Measurements from ENCODE around the gene GDPGP1.
A peak's percentile ranks its signal among the peaks of the same experiment; 100 is the strongest.

Gene GDPGP1

DNA sequence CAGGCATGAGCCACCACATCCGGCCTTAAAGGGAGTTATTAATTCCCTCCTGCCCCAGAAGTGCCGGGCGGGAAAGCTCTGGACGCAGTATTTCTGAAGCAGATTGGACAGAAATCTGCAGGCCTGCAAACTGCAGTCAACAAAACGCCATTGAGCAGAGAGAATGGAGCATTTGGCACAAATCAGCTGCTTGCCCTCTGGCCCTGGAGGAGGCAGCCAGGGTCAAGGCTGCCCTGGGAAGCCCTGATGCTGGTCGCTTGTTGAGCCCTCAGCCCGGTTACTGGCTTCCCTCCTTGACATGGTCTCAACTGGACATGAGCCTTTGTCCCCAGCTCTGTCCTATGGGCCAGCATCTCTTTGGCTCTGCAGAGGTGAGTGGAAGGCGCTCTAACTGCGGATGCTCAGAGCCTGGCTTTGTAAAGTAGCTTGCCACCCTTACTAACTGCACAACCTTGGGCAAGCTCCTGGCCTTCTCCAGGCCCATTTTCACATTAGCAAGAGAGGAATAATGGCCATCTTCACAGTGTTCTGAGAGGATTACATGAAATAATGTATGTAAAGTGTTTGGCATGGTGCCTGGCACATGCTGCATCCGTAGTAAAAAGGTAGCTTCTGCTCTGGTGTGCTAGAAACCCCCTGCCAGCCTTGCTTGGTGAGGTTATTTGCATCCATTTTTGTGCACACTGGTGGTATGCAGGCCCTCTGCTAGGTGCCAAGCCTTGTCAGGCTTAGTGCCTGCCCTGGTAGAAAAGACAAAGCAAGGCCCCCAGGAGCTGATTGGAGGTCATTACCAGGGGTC lies 28.8 kb upstream of the GDPGP1 start:
- Histone ChIP-seq H3K27ac (ENCODE audit: low read depth, low read length, poor library complexity, severe bottlenecking) (peak overlapping the region; percentile 73), H3K9ac (ENCODE audit: low read length) (no peak overlapping the region; the same call in 1 of the 2 replicates), H3K4me3 (ENCODE audit: low read depth, low read length, poor library complexity, severe bottlenecking) (no peak overlapping the region), H4K20me1 (ENCODE audit: insufficient read depth, low read length) (no peaks in the 10 kb centered on the region), H3K79me2 (ENCODE audit: insufficient read depth, low read length) (no peaks in the 10 kb centered on the region), H3K27me3 (ENCODE audit: insufficient read depth, low read length) (no peaks in the 10 kb centered on the region), H2AFZ (ENCODE audit: low read length) (no peak overlapping the region), H3K4me1 (ENCODE audit: insufficient read depth, low read length, severe bottlenecking) (peaks cover 68% of the 10 kb centered on the region), H3K4me2 (ENCODE audit: low read length) (peak overlapping the region; percentile 4; the same call in 1 of the 2 replicates), H3F3A (ENCODE audit: insufficient read depth, low read length) (no peaks in the 10 kb centered on the region), H3K9me2 (ENCODE audit: low read depth, low read length) (no peaks in the 10 kb centered on the region), H3K9me3 (ENCODE audit: low read length) (no peaks in the 10 kb centered on the region), H3K36me3 (ENCODE audit: insufficient read depth, low read length) (peaks cover 12% of the 10 kb centered on the region; the same call in 1 of the 2 replicates)
- TF ChIP-seq, protein P1, sequence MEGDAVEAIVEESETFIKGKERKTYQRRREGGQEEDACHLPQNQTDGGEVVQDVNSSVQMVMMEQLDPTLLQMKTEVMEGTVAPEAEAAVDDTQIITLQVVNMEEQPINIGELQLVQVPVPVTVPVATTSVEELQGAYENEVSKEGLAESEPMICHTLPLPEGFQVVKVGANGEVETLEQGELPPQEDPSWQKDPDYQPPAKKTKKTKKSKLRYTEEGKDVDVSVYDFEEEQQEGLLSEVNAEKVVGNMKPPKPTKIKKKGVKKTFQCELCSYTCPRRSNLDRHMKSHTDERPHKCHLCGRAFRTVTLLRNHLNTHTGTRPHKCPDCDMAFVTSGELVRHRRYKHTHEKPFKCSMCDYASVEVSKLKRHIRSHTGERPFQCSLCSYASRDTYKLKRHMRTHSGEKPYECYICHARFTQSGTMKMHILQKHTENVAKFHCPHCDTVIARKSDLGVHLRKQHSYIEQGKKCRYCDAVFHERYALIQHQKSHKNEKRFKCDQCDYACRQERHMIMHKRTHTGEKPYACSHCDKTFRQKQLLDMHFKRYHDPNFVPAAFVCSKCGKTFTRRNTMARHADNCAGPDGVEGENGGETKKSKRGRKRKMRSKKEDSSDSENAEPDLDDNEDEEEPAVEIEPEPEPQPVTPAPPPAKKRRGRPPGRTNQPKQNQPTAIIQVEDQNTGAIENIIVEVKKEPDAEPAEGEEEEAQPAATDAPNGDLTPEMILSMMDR (IDR thresholded peaks at IDR 0.05; ENCODE audit: low read length) = no peak

GRCh38 chr15:90205886-90206285 lies 28.1 kb upstream of the GDPGP1 start:
- Histone ChIP-seq H4K20me1 (ENCODE audit: insufficient read depth, low read length) (no peaks in the 10 kb centered on the region), H3K9me3 (ENCODE audit: low read length) (no peaks in the 10 kb centered on the region), H3K79me2 (ENCODE audit: insufficient read depth, low read length) (no peaks in the 10 kb centered on the region), H3K9ac (ENCODE audit: low read length) (no peak overlapping the region; the same call in 1 of the 2 replicates), H3K27ac (ENCODE audit: low read depth, low read length, poor library complexity, severe bottlenecking) (peak overlapping the region; percentile 73), H3K36me3 (ENCODE audit: insufficient read depth, low read length) (peaks cover 12% of the 10 kb centered on the region; the same call in 1 of the 2 replicates), H3K4me1 (ENCODE audit: insufficient read depth, low read length, severe bottlenecking) (peaks cover 65% of the 10 kb centered on the region), H3K27me3 (ENCODE audit: insufficient read depth, low read length) (no peaks in the 10 kb centered on the region), H3K4me3 (ENCODE audit: low read depth, low read length, poor library complexity, severe bottlenecking) (no peak overlapping the region), H3K9me2 (ENCODE audit: low read depth, low read length) (no peaks in the 10 kb centered on the region), H3K4me2 (ENCODE audit: low read length) (no peak overlapping the region; the same call in 1 of the 2 replicates), H3F3A (ENCODE audit: insufficient read depth, low read length) (no peaks in the 10 kb centered on the region), H2AFZ (ENCODE audit: low read length) (no peak overlapping the region)
- TF ChIP-seq EZH2 (IDR thresholded peaks at IDR 0.05; ENCODE audit: borderline replicate concordance, low read length) = no peak
- TF ChIP-seq, protein P1 (IDR thresholded peaks at IDR 0.05; ENCODE audit: low read length) = no peak

DNA sequence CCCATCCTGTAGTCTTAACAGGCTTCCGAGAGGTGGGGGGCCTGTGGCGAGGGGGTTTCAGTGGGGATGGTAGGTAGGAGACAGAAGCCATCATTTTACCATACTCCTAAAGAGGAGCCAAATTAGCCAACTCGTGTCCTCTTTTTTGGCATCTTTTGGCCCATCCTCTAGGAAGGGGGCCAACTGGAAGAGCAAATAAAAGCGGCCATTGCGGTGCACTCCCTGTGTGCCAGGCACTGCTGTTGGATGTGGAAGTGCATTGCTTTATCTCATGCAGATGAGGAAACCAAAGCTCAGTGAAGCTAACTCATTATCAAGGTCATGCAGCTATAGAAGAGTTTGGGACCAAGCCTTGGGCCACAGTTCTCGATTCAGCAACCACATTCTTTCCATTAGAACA lies 26.8 kb upstream of the GDPGP1 start:
- H3K9me3 ChIP-seq (ENCODE audit: low read length) = no peaks in the 10 kb centered on the region
- H4K20me1 ChIP-seq (ENCODE audit: insufficient read depth, low read length) = no peaks in the 10 kb centered on the region
- no peak overlapping the region for H3K9ac ChIP-seq (ENCODE audit: low read length)
- peaks cover 74% of the 10 kb centered on the region for H3K4me1 ChIP-seq (ENCODE audit: insufficient read depth, low read length, severe bottlenecking)
- no peaks in the 10 kb centered on the region for H3K27me3 ChIP-seq (ENCODE audit: insufficient read depth, low read length)
- no peak overlapping the region for H3K4me2 ChIP-seq (ENCODE audit: low read length)
- H3F3A ChIP-seq (ENCODE audit: insufficient read depth, low read length) = no peaks in the 10 kb centered on the region
- H3K4me3 ChIP-seq (ENCODE audit: low read depth, low read length, poor library complexity, severe bottlenecking) = no peak overlapping the region
- H3K9me2 ChIP-seq (ENCODE audit: low read depth, low read length) = no peaks in the 10 kb centered on the region
- no peak overlapping the region for H3K27ac ChIP-seq (ENCODE audit: low read depth, low read length, poor library complexity, severe bottlenecking)
- H3K36me3 ChIP-seq (ENCODE audit: insufficient read depth, low read length) = peaks cover 12% of the 10 kb centered on the region; the same call in 1 of the 2 replicates
- TF ChIP-seq, protein P1 (IDR thresholded peaks at IDR 0.05; ENCODE audit: low read length) = no peak
- TF ChIP-seq EZH2 (IDR thresholded peaks at IDR 0.05; ENCODE audit: borderline replicate concordance, low read length) = no peak
- no peak overlapping the region for H2AFZ ChIP-seq (ENCODE audit: low read length)
- no peaks in the 10 kb centered on the region for H3K79me2 ChIP-seq (ENCODE audit: insufficient read depth, low read length)

Measured in OCI-LY1 (cell line).